ENCODE data around the gene EVC.

EVC gene

DNA sequence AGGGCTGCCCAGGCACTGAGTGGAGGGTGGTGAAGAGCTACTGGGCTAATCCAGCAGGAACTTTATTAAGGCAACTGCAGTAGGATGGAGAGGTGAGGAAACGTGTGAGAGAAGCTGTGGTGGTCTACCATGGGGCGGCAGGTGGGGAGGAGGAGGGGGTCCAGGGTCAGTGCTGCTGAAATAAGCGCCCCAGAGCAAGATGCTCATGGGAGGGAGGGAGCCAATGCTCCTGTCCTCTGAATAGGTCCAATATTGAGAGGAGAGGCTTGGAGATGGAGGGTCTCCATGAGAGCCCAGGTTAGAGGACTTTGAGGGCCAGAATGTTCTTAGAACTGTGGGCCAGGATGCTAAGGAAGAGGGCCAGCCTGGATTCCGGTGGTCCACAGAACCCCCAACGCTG lies 35.2 kb downstream of the EVC start:
- TF ChIP-seq, protein P1, sequence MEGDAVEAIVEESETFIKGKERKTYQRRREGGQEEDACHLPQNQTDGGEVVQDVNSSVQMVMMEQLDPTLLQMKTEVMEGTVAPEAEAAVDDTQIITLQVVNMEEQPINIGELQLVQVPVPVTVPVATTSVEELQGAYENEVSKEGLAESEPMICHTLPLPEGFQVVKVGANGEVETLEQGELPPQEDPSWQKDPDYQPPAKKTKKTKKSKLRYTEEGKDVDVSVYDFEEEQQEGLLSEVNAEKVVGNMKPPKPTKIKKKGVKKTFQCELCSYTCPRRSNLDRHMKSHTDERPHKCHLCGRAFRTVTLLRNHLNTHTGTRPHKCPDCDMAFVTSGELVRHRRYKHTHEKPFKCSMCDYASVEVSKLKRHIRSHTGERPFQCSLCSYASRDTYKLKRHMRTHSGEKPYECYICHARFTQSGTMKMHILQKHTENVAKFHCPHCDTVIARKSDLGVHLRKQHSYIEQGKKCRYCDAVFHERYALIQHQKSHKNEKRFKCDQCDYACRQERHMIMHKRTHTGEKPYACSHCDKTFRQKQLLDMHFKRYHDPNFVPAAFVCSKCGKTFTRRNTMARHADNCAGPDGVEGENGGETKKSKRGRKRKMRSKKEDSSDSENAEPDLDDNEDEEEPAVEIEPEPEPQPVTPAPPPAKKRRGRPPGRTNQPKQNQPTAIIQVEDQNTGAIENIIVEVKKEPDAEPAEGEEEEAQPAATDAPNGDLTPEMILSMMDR (IDR thresholded peaks at IDR 0.05; ENCODE audit: extremely low read depth, missing control alignments): no peak
- DNase-seq (ENCODE audit: low spot score): no peak

DNA sequence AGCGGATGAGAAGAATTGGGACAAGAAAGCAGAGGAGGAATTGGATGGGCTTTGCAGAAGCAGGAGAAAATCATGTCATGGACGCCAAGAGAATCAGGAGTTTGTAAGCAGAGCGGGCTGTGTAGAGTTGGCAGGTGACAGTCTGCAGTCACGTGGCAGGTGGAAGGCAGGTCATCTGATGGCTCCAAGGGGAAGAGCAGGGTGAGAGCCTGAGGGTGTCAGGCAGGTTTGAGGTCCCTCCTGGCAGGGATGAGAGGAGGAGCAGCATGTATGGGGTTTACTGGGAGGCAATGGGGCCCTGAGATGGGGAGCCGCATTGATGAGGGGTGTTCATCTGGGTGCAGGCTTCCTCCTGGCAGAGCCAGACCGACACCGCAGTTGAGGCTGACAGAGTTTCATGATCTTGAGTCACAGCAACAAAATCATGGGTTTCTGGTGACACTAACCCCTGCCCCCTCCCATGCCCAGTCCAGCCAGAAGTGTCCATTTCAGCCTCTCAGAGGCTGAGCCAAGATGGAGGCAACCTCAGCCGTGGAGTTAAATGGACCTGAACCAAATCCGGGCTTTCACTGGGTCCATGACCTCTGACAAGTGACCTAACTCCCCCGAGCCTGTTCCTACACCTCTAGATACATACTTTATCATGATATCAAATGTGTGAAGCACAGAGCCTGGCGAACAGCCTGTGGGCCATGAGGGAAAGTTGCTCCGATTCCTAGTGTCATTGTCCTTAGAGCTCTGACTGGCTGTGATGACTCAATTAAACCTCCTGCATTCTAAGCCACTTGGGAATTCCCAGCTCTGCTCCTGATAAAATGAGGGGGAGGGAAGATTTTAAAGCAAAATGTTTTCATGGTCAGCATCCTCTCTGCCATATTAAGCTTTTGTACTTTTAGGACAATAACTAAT lies 36.1 kb downstream of the EVC start:
- TF ChIP-seq, protein P1 (IDR thresholded peaks at IDR 0.05; ENCODE audit: extremely low read depth, missing control alignments): no peak
- no peak for DNase-seq (ENCODE audit: low spot score)

DNA sequence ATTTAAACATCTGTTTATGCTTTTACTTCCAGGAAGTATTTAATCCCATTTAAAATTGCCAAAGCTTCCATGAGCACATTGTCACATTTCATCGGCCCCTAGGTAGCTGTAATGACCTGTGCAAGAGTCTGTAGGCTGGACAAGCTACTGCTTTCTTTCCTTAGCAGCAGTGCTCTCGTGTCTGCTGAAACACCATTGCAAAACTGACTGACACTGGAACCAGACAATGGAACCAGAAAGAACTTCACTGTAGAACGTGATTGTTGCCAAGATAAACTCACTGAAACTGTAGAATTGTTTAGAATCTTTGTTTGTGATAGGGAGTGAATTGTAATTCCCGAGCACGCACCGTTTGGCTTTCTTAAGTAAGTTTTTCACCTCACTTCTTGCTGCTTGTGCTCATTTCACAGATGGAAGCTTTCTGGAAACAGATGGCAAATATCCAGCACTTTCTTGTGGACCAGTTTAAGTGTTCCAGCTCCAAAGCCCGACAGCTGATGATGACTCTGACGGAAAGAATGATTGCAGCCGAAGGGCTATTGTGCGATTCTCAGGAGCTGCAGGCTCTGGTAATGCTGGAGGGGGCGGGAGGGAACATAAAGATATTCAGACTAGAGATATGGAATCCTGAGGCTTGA lies 36.9 kb downstream of the EVC start:
- DNase-seq (ENCODE audit: low spot score): no peak
- TF ChIP-seq, protein P1 (IDR thresholded peaks at IDR 0.05; ENCODE audit: extremely low read depth, missing control alignments): no peak

DNA sequence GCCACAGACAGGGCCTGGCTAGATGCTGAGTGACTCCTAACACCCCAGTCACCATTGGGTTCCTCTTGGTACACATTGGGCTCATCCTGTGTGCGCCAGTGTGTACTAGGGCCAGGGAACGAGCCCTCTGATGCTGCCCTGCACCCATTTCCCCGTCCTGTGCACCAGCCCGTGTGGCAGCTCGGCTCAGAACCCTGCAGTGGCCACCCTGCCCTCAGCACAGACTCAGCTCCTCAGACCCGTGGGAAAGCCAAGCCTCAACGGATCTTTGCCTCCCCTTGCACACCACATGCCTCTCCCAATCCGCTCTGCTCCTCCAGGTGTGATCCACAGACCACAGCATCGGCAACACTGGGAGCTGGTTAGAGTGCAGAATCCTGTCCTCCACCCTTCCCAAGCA lies 38.6 kb downstream of the EVC start:
- no peak for DNase-seq (ENCODE audit: low spot score)
- TF ChIP-seq, protein P1 (IDR thresholded peaks at IDR 0.05; ENCODE audit: extremely low read depth, missing control alignments): no peak

DNA sequence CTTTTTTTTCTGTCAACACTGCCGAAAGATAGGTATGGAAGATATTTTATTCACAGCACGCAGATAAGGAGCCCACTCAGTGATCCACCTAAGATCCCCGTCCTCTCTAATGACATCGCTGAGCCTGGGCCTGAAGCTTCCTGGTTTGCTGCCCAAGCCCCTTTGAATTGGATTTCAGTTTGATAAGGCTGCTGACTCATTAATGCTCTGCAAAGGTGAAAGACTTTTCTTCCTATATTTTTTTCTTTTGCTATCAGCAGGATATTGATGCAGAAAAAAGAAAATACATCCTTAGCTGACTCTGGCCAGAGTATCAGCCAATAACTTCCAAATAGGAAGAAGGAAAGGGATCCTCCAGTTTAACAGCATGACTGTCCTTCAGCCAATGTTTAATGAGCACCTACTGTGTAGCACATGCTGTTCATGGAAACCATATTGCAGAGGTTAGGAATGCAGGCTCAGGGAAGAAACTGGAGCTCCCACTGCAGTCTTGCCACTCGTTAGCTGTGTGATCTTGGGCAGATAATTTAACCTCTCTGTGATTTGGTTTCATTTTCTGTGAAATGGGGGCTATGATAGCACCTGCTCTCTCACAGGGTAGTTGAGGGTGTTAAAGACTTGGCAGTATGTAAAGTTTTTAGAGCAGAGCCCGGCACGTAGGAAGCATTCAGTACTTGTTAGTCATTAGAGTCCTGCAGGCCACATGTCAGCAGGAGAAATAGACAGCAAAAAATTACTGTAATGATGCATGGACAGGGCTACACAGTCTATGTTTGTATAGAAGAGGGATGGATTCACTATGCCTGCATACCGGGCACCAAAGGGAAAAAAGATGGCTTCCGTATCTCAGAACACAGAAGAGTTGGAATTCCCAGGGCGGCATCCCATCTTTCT lies 39.3 kb downstream of the EVC start:
- TF ChIP-seq, protein P1 (IDR thresholded peaks at IDR 0.05; ENCODE audit: extremely low read depth, missing control alignments): no peak
- DNase-seq (ENCODE audit: low spot score): no peak

DNA sequence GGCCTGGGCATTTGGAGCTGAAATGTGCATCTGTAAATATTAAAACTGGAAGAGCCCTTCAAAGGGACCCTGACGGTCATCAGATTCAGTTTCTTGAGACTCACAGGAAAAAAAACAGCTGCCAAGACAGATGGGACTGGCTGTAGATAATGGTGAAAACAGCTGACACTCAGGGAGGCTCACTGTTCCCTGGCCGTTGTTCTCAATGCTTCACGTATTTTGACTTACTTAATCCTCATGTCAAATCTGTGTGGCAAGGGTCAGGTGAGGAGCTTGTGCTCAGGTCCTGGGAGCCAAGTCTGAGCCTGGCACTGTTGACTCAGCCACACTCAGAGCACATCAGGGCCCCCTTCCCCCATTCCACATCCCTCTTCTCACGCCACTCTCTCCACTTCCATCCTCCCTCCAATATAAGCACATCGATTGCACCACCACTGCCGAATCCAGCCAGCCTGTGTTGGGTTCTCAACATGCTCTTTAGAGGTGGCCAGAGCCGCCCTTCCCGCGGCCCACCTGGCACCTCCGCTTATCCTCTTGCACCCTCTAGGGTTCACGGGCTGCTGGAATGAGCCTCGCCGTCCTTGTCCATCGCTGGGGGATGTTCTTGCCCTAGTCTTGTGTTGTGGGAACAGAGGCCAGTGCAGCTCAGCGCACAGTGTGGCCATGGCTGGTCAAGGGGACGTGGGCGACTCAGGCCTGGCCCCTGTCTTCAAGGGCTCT lies 40.1 kb downstream of the EVC start:
- TF ChIP-seq, protein P1 (IDR thresholded peaks at IDR 0.05; ENCODE audit: extremely low read depth, missing control alignments): no peak
- DNase-seq (ENCODE audit: low spot score): no peak

All from GM20000 (cell line).